Prostate gland (tissue), 2 donors: Measurements from ENCODE around the gene KLHL7. TPM values are rescaled to one million over a fixed set of nuclear protein-coding genes. Genes with fewer than 3 reads are reported as not detected.

ENCODE experiments used
- DNase-seq: peaks from one replicate; pipeline ENCODE4 v3.0.0-alpha.2; 2019; ENCODE audit warnings: low spot score
- H3K27ac ChIP-seq, 2 donors: fragments of 200-600 bp; sonication (generic); 2 replicates each; pipeline ENCODE4 v1.5.1; 2017 to 2019
- H3K27me3 ChIP-seq: fragments of 200-600 bp; sonication (generic); replicated peaks from 2 replicates; pipeline ENCODE4 v1.5.1; 2019; ENCODE audit not compliant: insufficient read depth
- H3K36me3 ChIP-seq, 2 donors: fragments of 200-600 bp; sonication (generic); 1 replicate in 1 of 2; 2 replicates in 1 of 2; pipeline versions ENCODE4 v1.5.1 to v1.8.1; 2017 to 2019
- H3K4me1 ChIP-seq: fragments of 200-600 bp; sonication (generic); replicated peaks from 2 replicates; pipeline ENCODE4 v1.5.1; 2019
- H3K4me3 ChIP-seq, 2 donors: fragments of 200-600 bp; sonication (generic); 2 replicates each; pipeline ENCODE4 v1.5.1; 2017 to 2019
- H3K9me3 ChIP-seq: fragments of 200-600 bp; sonication (generic); 2 replicates; pipeline ENCODE4 v1.5.1; 2017
- CTCF ChIP-seq, 4 experiments: fragments of 200-600 bp in 2 of 4; fragments of 450-650 bp in 2 of 4; sonication (generic) in 2 of 4; IDR thresholded peaks; 1 replicate in 3 of 4; 2 replicates in 1 of 4; pipeline ENCODE4 v1.5.1; 2016 to 2019; ENCODE audit warnings: antibody characterized with exemption in 4 of 4, mild to moderate bottlenecking in 2 of 4, moderate library complexity in 2 of 4
- POLR2A ChIP-seq: fragments of 450-650 bp; IDR thresholded peaks from one replicate; pipeline ENCODE4 v1.6.1; 2016; ENCODE audit warnings: antibody characterized with exemption, mild to moderate bottlenecking
- POLR2AphosphoS5 ChIP-seq: sonication (generic); formaldehyde crosslinking; IDR thresholded peaks from one replicate; pipeline ENCODE4 v1.6.1; 2017; ENCODE audit warnings: antibody characterized with exemption
- WGBS: methylation state at CpG from one replicate; pipeline ENCODE4 v1.1.5; 2018; 5-methylcytosine and 5-hydroxymethylcytosine counted together
- intact Hi-C: fragments of 100-400 bp; cut with DNase I; formaldehyde crosslinking; loops from one replicate; pipeline ENCODE4 v1.14.2; 2022
- total RNA-seq, 2 donors: library from RNA; depleted of rRNA; stranded (reverse); fragments of >200 nt; gene quantifications; one replicate each; pipeline ENCODE4 v1.1.0, GENCODE V29; 2016

The KLHL7 gene
- total RNA-seq, 2 donors from 2014 or later: 18.1 to 67.7 TPM

- TF ChIP-seq CTCF (IDR thresholded peaks at IDR 0.05): no peak
- TF ChIP-seq POLR2A: no peak
- TF ChIP-seq POLR2AphosphoS5: no peak
- Histone ChIP-seq H3K36me3 (no peaks in the 10 kb centered on the region), H3K27me3 (no peaks in the 10 kb centered on the region), H3K27ac (peak overlapping the region; percentile 5 to 10), H3K4me1 (no peaks in the 10 kb centered on the region), H3K9me3 (no peaks in the 10 kb centered on the region), H3K4me3 (peak overlapping the region in 1 of 2 donors; percentile 15)
- DNase-seq: no peak
- 71% methylated on average over 2 of the region's 2 CpGs for WGBS
- intact Hi-C loops: no loop called here
These were observed 100.0 kb downstream of the KLHL7 start for GRCh38 chr7:23205577-23205908.

- H3K4me3 ChIP-seq: peak overlapping the region in 1 of 2 donors; percentile 15
- TF ChIP-seq CTCF (IDR thresholded peaks at IDR 0.05) (no peak), POLR2AphosphoS5 (no peak), POLR2A (no peak)
- H3K27me3 ChIP-seq: no peaks in the 10 kb centered on the region
- no peak for DNase-seq
- H3K9me3 ChIP-seq: no peaks in the 10 kb centered on the region
- intact Hi-C loops: no loop called here
- 38% methylated on average over 76 of the region's 76 CpGs for WGBS
- no peaks in the 10 kb centered on the region for H3K4me1 ChIP-seq
- peak overlapping the region; percentile 10 for H3K27ac ChIP-seq
- no peaks in the 10 kb centered on the region for H3K36me3 ChIP-seq
These were observed 100.6 kb downstream of the KLHL7 start for GRCh38 chr7:23205909-23206767.

GRCh38 chr7:23207021-23207420 lies 101.4 kb downstream of the KLHL7 start:
- no peak overlapping the region for H3K4me3 ChIP-seq
- 65% methylated on average over 2 of the region's 2 CpGs for WGBS
- intact Hi-C loops: no loop called here
- no peak for DNase-seq
- no peaks in the 10 kb centered on the region for H3K27me3 ChIP-seq
- H3K4me1 ChIP-seq: no peaks in the 10 kb centered on the region
- peak overlapping the region in 1 of 2 donors; percentile 10 for H3K27ac ChIP-seq
- H3K9me3 ChIP-seq: no peaks in the 10 kb centered on the region
- peak; percentile 13 for TF ChIP-seq POLR2AphosphoS5
- TF ChIP-seq POLR2A: no peak
- H3K36me3 ChIP-seq: no peaks in the 10 kb centered on the region

- H3K4me3 ChIP-seq: no peak overlapping the region
- H3K9me3 ChIP-seq: no peaks in the 10 kb centered on the region
- WGBS: 87% methylated on average over 3 of the region's 3 CpGs
- no peaks in the 10 kb centered on the region for H3K27me3 ChIP-seq
- TF ChIP-seq POLR2A: no peak
- TF ChIP-seq CTCF (IDR thresholded peaks at IDR 0.05): no peak
- no peak for TF ChIP-seq POLR2AphosphoS5
- no peaks in the 10 kb centered on the region for H3K4me1 ChIP-seq
- intact Hi-C loops: no loop called here
- H3K36me3 ChIP-seq: no peaks in the 10 kb centered on the region
- DNase-seq: no peak
- H3K27ac ChIP-seq: no peak overlapping the region
These were observed 102.3 kb downstream of the KLHL7 start for GRCh38 chr7:23207884-23208283.

- 87% methylated on average over 4 of the region's 4 CpGs for WGBS
- TF ChIP-seq POLR2AphosphoS5: no peak
- no peak for TF ChIP-seq POLR2A
- no peak for TF ChIP-seq CTCF (IDR thresholded peaks at IDR 0.05)
- Histone ChIP-seq H3K36me3 (no peaks in the 10 kb centered on the region), H3K4me1 (no peaks in the 10 kb centered on the region), H3K9me3 (no peaks in the 10 kb centered on the region), H3K27me3 (no peaks in the 10 kb centered on the region), H3K27ac (no peak overlapping the region), H3K4me3 (no peak overlapping the region)
- intact Hi-C loops: no loop called here
- no peak for DNase-seq
These were observed 102.7 kb downstream of the KLHL7 start for GRCh38 chr7:23208316-23208715.
